ENCODE data around the gene AATK. TPM values are rescaled to one million over a fixed set of nuclear protein-coding genes. Genes with fewer than 3 reads are reported as not detected.

AATK gene
- total and polyA plus RNA-seq, 2 experiments from 2014 or later: 1.1 to 5.0 TPM

DNA sequence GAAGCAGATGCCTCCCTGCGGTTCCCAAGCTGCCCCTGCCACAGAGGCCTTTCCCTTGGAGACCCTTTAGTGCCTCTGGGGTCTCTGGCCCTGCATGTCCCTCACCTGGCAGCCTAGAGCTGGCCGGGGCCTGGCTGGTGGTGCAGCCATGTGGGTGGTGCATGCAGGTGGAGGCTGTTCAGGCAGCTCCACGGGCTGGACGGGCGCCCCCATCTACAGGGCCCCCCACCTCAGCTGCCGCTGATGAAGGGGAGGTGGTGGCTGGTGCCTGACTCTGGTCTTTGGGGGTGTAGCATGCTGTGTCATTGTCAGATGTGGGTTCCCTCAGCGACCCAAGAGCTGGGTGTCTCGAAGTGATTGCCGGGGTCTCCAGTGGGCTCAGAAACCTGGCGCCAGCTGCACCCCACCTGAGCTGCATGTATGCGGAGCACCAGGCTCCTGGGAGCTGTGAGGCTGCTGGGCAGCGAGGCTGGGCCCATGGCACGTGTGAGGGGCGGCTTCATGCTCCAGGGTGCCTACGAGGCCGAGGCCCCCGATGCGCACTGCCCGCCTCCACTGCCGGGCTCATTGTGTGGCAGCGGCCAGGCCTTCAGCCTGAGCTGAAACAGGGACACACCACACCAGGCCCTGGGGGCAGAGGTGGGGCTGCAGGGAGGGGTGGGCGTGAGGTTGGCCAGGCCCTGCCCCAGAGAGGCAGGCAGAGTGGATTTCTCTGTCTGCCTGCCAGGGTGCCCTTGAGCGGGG is 74.1 kb downstream of the AATK start:
- peaks cover 6% of the 10 kb centered on the region; the same call in 1 of the 2 replicates for H3K4me1 ChIP-seq (ENCODE audit: insufficient read depth)
- H3K27me3 Mint-ChIP-seq (ENCODE audit: insufficient read depth, low read depth, poor library complexity): peaks cover 23% of the 10 kb centered on the region

More for the DNA sequence above, 74.1 kb downstream of the AATK start:
- Mint-ChIP-seq H3K9me3 (no peaks in the 10 kb centered on the region), H3K4me3 (no peak overlapping the region), H3K36me3 (ENCODE audit: low read depth) (no peaks in the 10 kb centered on the region; the same call in 2 of the 3 replicates), H3K4me1 (peaks cover 34% of the 10 kb centered on the region), H3K27ac (no peak overlapping the region)
- TF ChIP-seq ZNF462 (CRISPR knock-in tag; IDR thresholded peaks at IDR 0.05): no peak
- TF ChIP-seq, protein P1, sequence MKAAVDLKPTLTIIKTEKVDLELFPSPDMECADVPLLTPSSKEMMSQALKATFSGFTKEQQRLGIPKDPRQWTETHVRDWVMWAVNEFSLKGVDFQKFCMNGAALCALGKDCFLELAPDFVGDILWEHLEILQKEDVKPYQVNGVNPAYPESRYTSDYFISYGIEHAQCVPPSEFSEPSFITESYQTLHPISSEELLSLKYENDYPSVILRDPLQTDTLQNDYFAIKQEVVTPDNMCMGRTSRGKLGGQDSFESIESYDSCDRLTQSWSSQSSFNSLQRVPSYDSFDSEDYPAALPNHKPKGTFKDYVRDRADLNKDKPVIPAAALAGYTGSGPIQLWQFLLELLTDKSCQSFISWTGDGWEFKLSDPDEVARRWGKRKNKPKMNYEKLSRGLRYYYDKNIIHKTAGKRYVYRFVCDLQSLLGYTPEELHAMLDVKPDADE (IDR thresholded peaks at IDR 0.05): no peak
- TF ChIP-seq NANOG (IDR thresholded peaks at IDR 0.05; ENCODE audit: borderline replicate concordance): no peak
- no peak for TF ChIP-seq POLR2AphosphoS5 (IDR thresholded peaks at IDR 0.05; ENCODE audit: low read depth)
- TF ChIP-seq EZH2phosphoT487 (IDR thresholded peaks at IDR 0.05; ENCODE audit: unreplicated experiment): no peak
- TF ChIP-seq STAT1 (IDR thresholded peaks at IDR 0.05; ENCODE audit: unreplicated experiment): no peak
- TF ChIP-seq JUNB (IDR thresholded peaks at IDR 0.05; ENCODE audit: unreplicated experiment): no peak
- no peak for TF ChIP-seq CTCF (conservative IDR thresholded peaks at IDR 0.05; ENCODE audit: low read depth in 2 of 2)
- TF ChIP-seq ZNF114 (CRISPR knock-in tag; IDR thresholded peaks at IDR 0.05): no peak
- no peak for TF ChIP-seq REST (IDR thresholded peaks at IDR 0.05; ENCODE audit: unreplicated experiment)
- no peak for TF ChIP-seq ZNF331 (CRISPR knock-in tag; IDR thresholded peaks at IDR 0.05; ENCODE audit: low read depth)
- no peak for TF ChIP-seq EZH2 (IDR thresholded peaks at IDR 0.05; ENCODE audit: low read depth, unreplicated experiment)
- no peak for TF ChIP-seq CREB1 (CRISPR knock-in tag; IDR thresholded peaks at IDR 0.05; ENCODE audit: low read depth)
- Histone ChIP-seq H3K36me3 (ENCODE audit: insufficient read depth) (no peaks in the 10 kb centered on the region), H3K27me3 (ENCODE audit: insufficient read depth) (no peaks in the 10 kb centered on the region), H3K4me2 (no peak overlapping the region), H3F3A (replicated peaks; ENCODE audit: low read depth) (0 out of 2 replicates have a peak, but pooled peaks cover 4% of the 10 kb centered on the region), H3K4me3 (no peak overlapping the region), H4K20me1 (replicated peaks; ENCODE audit: insufficient read depth) (no peaks in the 10 kb centered on the region), H2AFZ (no peak overlapping the region), H3K27ac (ENCODE audit: low read depth) (no peak overlapping the region), H3K79me2 (replicated peaks; ENCODE audit: insufficient read depth) (no peaks in the 10 kb centered on the region), H3K9me2 (ENCODE audit: insufficient read depth) (no peaks in the 10 kb centered on the region)
- ATAC-seq (no peak), DNase-seq (ENCODE audit: low spot score) (no peak)

Measured in GM23338 (cell line).